MCF 10A (cell line): ENCODE results near the gene SIGLEC8. TPM values are rescaled to one million over a fixed set of nuclear protein-coding genes. Genes with fewer than 3 reads are reported as not detected.

ENCODE experiments used
- BruUV-seq: library from RNA; stranded (reverse); fragments of 400-500 nt; replicated peaks from 2 replicates; lab custom pipeline; 2021; lab: Mats Ljungman, UMichigan
- CTCF ChIA-PET: fragments of 300-600 bp; sonication (Branson Sonifier 250); formaldehyde crosslinking; extraction: SDS; loops from one replicate; lab custom pipeline; 2021; ENCODE audit warnings: antibody characterized with exemption, inconsistent platforms; lab: Yijun Ruan, JAX
- POLR2A ChIA-PET: fragments of 300-600, 350-650 bp; sonication (Branson Sonifier 250); formaldehyde crosslinking; extraction: SDS; loops from one replicate; lab custom pipeline; 2020; ENCODE audit warnings: antibody characterized with exemption, inconsistent platforms; lab: Yijun Ruan, JAX
- DNase-seq: peaks from one replicate; pipeline ENCODE4 v3.0.0-alpha.2; 2018; ENCODE audit not compliant: unreplicated experiment
- H3K27ac Mint-ChIP-seq: one replicate; pipeline ENCODE4 v1.8.0; 2022; ENCODE audit warnings: mild to moderate bottlenecking, low read depth, mixed read lengths; ENCODE audit not compliant: unreplicated experiment
- H3K27me3 Mint-ChIP-seq: one replicate; pipeline ENCODE4 v1.8.0; 2022; ENCODE audit warnings: mixed read lengths; ENCODE audit not compliant: insufficient read depth, unreplicated experiment
- H3K36me3 Mint-ChIP-seq: one replicate; pipeline ENCODE4 v1.8.0; 2022; ENCODE audit warnings: mild to moderate bottlenecking, moderate library complexity, mixed read lengths; ENCODE audit not compliant: insufficient read depth, unreplicated experiment
- H3K4me1 Mint-ChIP-seq: one replicate; pipeline ENCODE4 v1.8.0; 2022; ENCODE audit warnings: mixed read lengths; ENCODE audit not compliant: insufficient read depth, unreplicated experiment
- H3K4me3 Mint-ChIP-seq: one replicate; pipeline ENCODE4 v1.8.0; 2022; ENCODE audit warnings: mild to moderate bottlenecking, moderate library complexity, mixed read lengths; ENCODE audit not compliant: unreplicated experiment
- H3K9me3 Mint-ChIP-seq: one replicate; pipeline ENCODE4 v1.8.0; 2022; ENCODE audit warnings: mixed read lengths; ENCODE audit not compliant: unreplicated experiment
- CTCF ChIP-seq: fragments of 200-600 bp; IDR thresholded peaks from one replicate; pipeline ENCODE4 v1.8.0; 2022; ENCODE audit warnings: antibody characterized with exemption, mild to moderate bottlenecking; ENCODE audit not compliant: unreplicated experiment
- intact Hi-C: fragments of 100-400 bp; cut with micrococcal nuclease; formaldehyde crosslinking; loops from 2 replicates; pipeline ENCODE4 v1.14.1; 2022
- total RNA-seq: library from RNA; stranded (reverse); gene quantifications from 2 replicates; pipeline ENCODE4 v1.2.3, GENCODE V29; 2022

The SIGLEC8 gene
- total RNA-seq, 1 experiment from 2014 or later = not detected

DNA sequence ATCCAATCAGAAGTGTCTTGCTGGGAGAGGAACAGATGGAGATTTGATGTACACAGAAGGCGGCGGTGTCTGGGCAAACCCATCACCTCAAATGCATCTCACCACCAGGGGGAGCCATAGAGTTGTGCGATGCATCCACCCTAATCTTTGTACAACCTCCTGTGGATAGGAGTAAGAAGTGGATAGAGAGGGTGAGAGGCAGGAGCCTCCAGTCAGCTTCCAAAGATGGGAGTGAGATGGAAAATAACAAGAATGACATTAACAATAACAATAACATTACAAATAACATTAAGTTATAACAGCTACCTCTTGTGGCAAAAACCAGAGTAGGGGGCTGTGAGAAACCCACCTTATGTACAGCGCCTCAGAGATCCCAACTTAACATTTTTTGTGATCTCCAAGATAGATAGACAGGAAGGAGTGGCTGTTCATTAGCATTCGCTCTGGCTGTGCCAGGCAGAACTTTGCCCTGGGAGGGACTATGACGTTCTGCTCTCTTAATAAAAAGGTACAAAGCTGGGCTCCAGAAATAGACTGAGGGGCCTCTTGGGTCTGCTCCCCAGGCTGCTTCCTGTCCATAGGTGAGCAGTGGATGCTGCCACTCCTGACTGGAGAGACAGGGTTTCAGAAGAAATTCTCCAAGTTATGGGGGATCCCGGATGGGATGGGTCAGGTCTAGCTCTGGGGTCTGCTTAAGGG lies 14.9 kb upstream of the SIGLEC8 start:
- BruUV-seq = no TSS peak
- intact Hi-C loops = loop anchor here (1.0 to 2.0 kb wide), 3 partner anchors 135 to 310 kb away; no protein-coding TSS in a partner anchor
- CTCF ChIA-PET = interaction anchor here (0.5 to 6.4 kb wide), 47 partner anchors 10 to 1011 kb away, joined by 3 to 66 read pairs (median 4); partner anchors contain the start of gene SIGLEC10

DNA sequence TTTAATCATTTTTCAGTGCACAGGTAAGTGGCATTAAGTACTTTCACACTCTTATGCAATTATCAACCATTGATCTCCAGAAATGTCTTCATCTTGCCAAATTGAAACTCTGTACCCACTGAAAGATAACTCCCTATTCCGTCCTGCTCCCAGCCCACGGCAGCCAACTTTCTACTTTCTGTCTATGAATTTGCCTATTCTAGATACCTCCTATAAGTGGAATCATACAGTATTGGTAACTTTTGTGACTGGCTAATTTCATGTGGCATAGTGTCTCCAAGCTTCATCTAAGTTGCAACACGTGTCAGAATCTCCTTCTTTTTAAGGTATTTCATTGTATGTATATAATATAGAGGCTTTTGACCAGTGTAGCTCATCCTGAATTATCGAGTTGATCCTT lies 14.4 kb upstream of the SIGLEC8 start:
- Mint-ChIP-seq H3K4me1 (no peaks in the 10 kb centered on the region), H3K27ac (no peak overlapping the region), H3K9me3 (peaks cover 10% of the 10 kb centered on the region), H3K27me3 (no peaks in the 10 kb centered on the region), H3K36me3 (no peaks in the 10 kb centered on the region), H3K4me3 (no peak overlapping the region)
- TF ChIP-seq CTCF = no peak
- CTCF ChIA-PET = interaction anchor here (0.6 to 6.4 kb wide), 35 partner anchors 10 to 1010 kb away, joined by 3 to 66 read pairs (median 5); partner anchors contain the start of gene SIGLEC10
- no TSS peak for BruUV-seq
- no peak for DNase-seq
- POLR2A ChIA-PET = interaction anchor here (1.2 kb wide), 1 partner anchor 184 kb away, joined by 3 read pairs; no protein-coding TSS in a partner anchor
- intact Hi-C loops = loop anchor here (1.0 to 2.0 kb wide), 3 partner anchors 134 to 310 kb away; no protein-coding TSS in a partner anchor

More for the DNA sequence above, 14.9 kb upstream of the SIGLEC8 start:
- Mint-ChIP-seq H3K27me3 (no peaks in the 10 kb centered on the region), H3K4me3 (no peak overlapping the region), H3K4me1 (no peaks in the 10 kb centered on the region), H3K27ac (no peak overlapping the region), H3K36me3 (no peaks in the 10 kb centered on the region), H3K9me3 (peaks cover 10% of the 10 kb centered on the region)
- POLR2A ChIA-PET = interaction anchor here (1.2 kb wide), 1 partner anchor 184 kb away, joined by 3 read pairs; no protein-coding TSS in a partner anchor
- DNase-seq = peak; percentile 76
- TF ChIP-seq CTCF = peak; percentile 89

DNA sequence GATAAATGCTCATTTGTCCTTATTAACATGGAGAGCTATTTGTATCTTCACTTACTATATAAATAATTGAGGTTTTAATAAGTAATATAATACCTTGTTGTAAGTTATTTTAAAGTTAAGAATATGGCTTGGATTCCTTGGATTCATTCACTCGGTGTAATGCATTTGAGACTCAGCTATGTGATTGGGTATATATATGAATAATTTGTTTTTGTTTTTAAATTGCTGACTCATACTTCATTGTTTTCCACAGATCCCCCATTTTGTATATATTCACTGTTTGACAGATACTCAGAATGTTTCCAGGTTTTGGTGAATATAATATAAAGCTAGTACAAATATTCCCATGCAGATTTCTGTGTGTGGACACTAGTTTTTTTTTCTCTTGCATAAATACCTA lies 13.3 kb upstream of the SIGLEC8 start:
- TF ChIP-seq CTCF = no peak
- CTCF ChIA-PET = interaction anchor here (0.6 to 6.4 kb wide), 11 partner anchors 25 to 1368 kb away, joined by 3 to 66 read pairs (median 4); partner anchors contain the start of gene HAS1
- Mint-ChIP-seq H3K27ac (no peak overlapping the region), H3K27me3 (no peaks in the 10 kb centered on the region), H3K9me3 (no peaks in the 10 kb centered on the region), H3K4me1 (no peaks in the 10 kb centered on the region), H3K36me3 (no peaks in the 10 kb centered on the region), H3K4me3 (no peak overlapping the region)
- BruUV-seq = no TSS peak
- POLR2A ChIA-PET = interaction anchor here (0.6 kb wide), 1 partner anchor 785 kb away, joined by 5 read pairs; no protein-coding TSS in a partner anchor
- DNase-seq = no peak
- intact Hi-C loops = no loop called here

- ChIA-PET POLR2A (interaction anchor here (0.6 kb wide), 1 partner anchor 786 kb away, joined by 5 read pairs; no protein-coding TSS in a partner anchor), CTCF (interaction anchor here (0.6 to 6.4 kb wide), 7 partner anchors 43 to 367 kb away, joined by 3 to 66 read pairs (median 4); partner anchors contain the start of gene HAS1)
- no peaks in the 10 kb centered on the region for H3K27me3 Mint-ChIP-seq
Observed at GRCh38 chr19:51470966-51471365, 12.7 kb upstream of the SIGLEC8 start.

More at GRCh38 chr19:51470966-51471365, 12.7 kb upstream of the SIGLEC8 start:
- no TSS peak for BruUV-seq
- no peak for DNase-seq
- Mint-ChIP-seq H3K36me3 (no peaks in the 10 kb centered on the region), H3K27ac (no peak overlapping the region), H3K4me3 (no peak overlapping the region), H3K9me3 (no peaks in the 10 kb centered on the region), H3K4me1 (no peaks in the 10 kb centered on the region)
- intact Hi-C loops = no loop called here
- TF ChIP-seq CTCF = no peak
